ENCODE data around the gene ZNF438. TPM values are rescaled to one million over a fixed set of nuclear protein-coding genes. Genes with fewer than 3 reads are reported as not detected.

ZNF438 gene
- total RNA-seq, 1 donor from 2014 or later = 3.9 TPM

- no peak for TF ChIP-seq CTCF (IDR thresholded peaks at IDR 0.05)
- CTCF ChIA-PET = no interaction called here
- H3K27me3 Mint-ChIP-seq = peaks cover 16% of the 10 kb centered on the region
- ATAC-seq (ENCODE audit: low read depth) (no peak), DNase-seq (no peak)
- intact Hi-C loops (cut with micrococcal nuclease) = no loop called here
- no peak overlapping the region for H3K27ac Mint-ChIP-seq
- POLR2A ChIA-PET = interaction anchor here (0.8 kb wide), 1 partner anchor 99 kb away, joined by 3 read pairs; no protein-coding TSS in a partner anchor
- H3K36me3 Mint-ChIP-seq (ENCODE audit: low read depth) = no peaks in the 10 kb centered on the region
- no peaks in the 10 kb centered on the region for H3K9me3 Mint-ChIP-seq
- H3K4me1 Mint-ChIP-seq = no peaks in the 10 kb centered on the region
- no peak overlapping the region for H3K4me3 Mint-ChIP-seq
Measured at GRCh38 chr10:30811276-30812017, 220.2 kb downstream of the ZNF438 start.

- ATAC-seq (ENCODE audit: low read depth) (no peak), DNase-seq (no peak)
- Mint-ChIP-seq H3K9me3 (no peaks in the 10 kb centered on the region), H3K36me3 (ENCODE audit: low read depth) (no peaks in the 10 kb centered on the region), H3K4me3 (no peak overlapping the region), H3K4me1 (no peaks in the 10 kb centered on the region), H3K27ac (no peak overlapping the region), H3K27me3 (peaks cover 16% of the 10 kb centered on the region)
- POLR2A ChIA-PET = no interaction called here
- CTCF ChIA-PET = no interaction called here
- intact Hi-C loops (cut with micrococcal nuclease) = no loop called here
- no peak for TF ChIP-seq CTCF (IDR thresholded peaks at IDR 0.05)
Measured at GRCh38 chr10:30810416-30810815, 221.2 kb downstream of the ZNF438 start.

- intact Hi-C loops (cut with micrococcal nuclease) = no loop called here
- Mint-ChIP-seq H3K27ac (no peak overlapping the region), H3K4me3 (no peak overlapping the region), H3K36me3 (ENCODE audit: low read depth) (no peaks in the 10 kb centered on the region), H3K4me1 (no peaks in the 10 kb centered on the region), H3K27me3 (peaks cover 8% of the 10 kb centered on the region), H3K9me3 (no peaks in the 10 kb centered on the region)
- DNase-seq (no peak), ATAC-seq (ENCODE audit: low read depth) (no peak)
- no peak for TF ChIP-seq CTCF (IDR thresholded peaks at IDR 0.05)
- POLR2A ChIA-PET = no interaction called here
- CTCF ChIA-PET = no interaction called here
Measured at GRCh38 chr10:30806850-30807249, 224.8 kb downstream of the ZNF438 start.

GRCh38 chr10:30805061-30805460 is 226.6 kb downstream of the ZNF438 start:
- no peak for ATAC-seq (ENCODE audit: low read depth)
- no peak for TF ChIP-seq CTCF (IDR thresholded peaks at IDR 0.05)
- POLR2A ChIA-PET = no interaction called here
- H3K27me3 Mint-ChIP-seq = peaks cover 3% of the 10 kb centered on the region
- intact Hi-C loops (cut with micrococcal nuclease) = no loop called here
- CTCF ChIA-PET = no interaction called here
- H3K36me3 Mint-ChIP-seq (ENCODE audit: low read depth) = no peaks in the 10 kb centered on the region
- no peak overlapping the region for H3K4me3 Mint-ChIP-seq
- DNase-seq = no peak
- H3K27ac Mint-ChIP-seq = no peak overlapping the region
- no peaks in the 10 kb centered on the region for H3K4me1 Mint-ChIP-seq
- no peaks in the 10 kb centered on the region for H3K9me3 Mint-ChIP-seq

GRCh38 chr10:30804478-30805055 is 227.1 kb downstream of the ZNF438 start:
- TF ChIP-seq CTCF (IDR thresholded peaks at IDR 0.05) = no peak
- intact Hi-C loops (cut with micrococcal nuclease) = no loop called here
- peaks cover 3% of the 10 kb centered on the region for H3K27me3 Mint-ChIP-seq
- no peaks in the 10 kb centered on the region for H3K4me1 Mint-ChIP-seq
- POLR2A ChIA-PET = no interaction called here
- H3K9me3 Mint-ChIP-seq = no peaks in the 10 kb centered on the region
- no peak for ATAC-seq (ENCODE audit: low read depth)
- no peak overlapping the region for H3K4me3 Mint-ChIP-seq
- no peak overlapping the region for H3K27ac Mint-ChIP-seq
- no peaks in the 10 kb centered on the region for H3K36me3 Mint-ChIP-seq (ENCODE audit: low read depth)
- DNase-seq = no peak
- CTCF ChIA-PET = no interaction called here

Measured in activated B cell treated with CpG ODN at 0.5 μM for 24 hours (primary cell).